Hepatocyte (in vitro differentiated cells): ENCODE measurements around the gene NEK1.

Experiments used
- CTCF ChIP-seq: fragments of 200-600 bp; sonication (generic); IDR thresholded peaks from 2 replicates; pipeline ENCODE4 v1.5.1; 2016; ENCODE audit warnings: antibody characterized with exemption, mild to moderate bottlenecking; ENCODE audit not compliant: poor library complexity
- EZH2 ChIP-seq: fragments of 200-600 bp; sonication (generic); IDR thresholded peaks from 2 replicates; pipeline ENCODE4 v1.6.1; 2016; ENCODE audit warnings: antibody characterized with exemption, mild to moderate bottlenecking, borderline replicate concordance
- EZH2phosphoT487 ChIP-seq: fragments of 200-600 bp; sonication (generic); IDR thresholded peaks from one replicate; pipeline ENCODE4 v1.6.1; 2018; ENCODE audit warnings: antibody characterized with exemption, mild to moderate bottlenecking, low read depth, moderate library complexity; ENCODE audit not compliant: unreplicated experiment, severe bottlenecking

GRCh38 chr4:169359961-169360360 lies 252.4 kb downstream of the NEK1 start:
- no peak for TF ChIP-seq CTCF
- no peak for TF ChIP-seq EZH2
- no peak for TF ChIP-seq EZH2phosphoT487
